HPDE6-E6E7 (cell line): ENCODE results near the gene CYP46A1.

ENCODE experiments used
- DNase-seq: peaks from one replicate; pipeline ENCODE4 v3.0.0; 2011; ENCODE audit warnings: missing footprints; ENCODE audit errors: extremely low spot score

Gene CYP46A1

DNA sequence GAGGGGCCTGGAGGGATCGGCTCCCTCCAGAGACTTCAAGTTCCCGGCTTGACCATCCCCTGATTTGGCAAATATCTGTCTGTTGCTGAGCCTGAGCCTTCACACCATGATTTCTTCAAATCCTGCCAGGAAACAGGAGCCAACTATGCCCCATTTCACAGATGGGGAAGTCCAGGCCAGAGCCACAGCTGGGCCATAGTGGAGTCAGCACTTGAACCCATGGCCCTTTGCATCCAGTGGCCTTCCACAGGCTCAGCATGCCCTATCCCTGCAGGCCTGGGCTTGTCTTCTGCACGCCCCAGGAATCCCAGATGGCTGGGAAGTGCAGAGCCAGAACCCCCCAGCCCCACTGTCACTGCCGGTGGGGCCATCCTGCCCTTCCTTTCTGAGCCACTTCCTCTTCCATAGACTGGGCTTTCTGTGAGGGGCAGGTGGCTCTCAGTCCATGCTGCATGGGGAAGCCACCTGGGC, 44.9 kb downstream of the CYP46A1 start:
- DNase-seq, result no peak

DNA sequence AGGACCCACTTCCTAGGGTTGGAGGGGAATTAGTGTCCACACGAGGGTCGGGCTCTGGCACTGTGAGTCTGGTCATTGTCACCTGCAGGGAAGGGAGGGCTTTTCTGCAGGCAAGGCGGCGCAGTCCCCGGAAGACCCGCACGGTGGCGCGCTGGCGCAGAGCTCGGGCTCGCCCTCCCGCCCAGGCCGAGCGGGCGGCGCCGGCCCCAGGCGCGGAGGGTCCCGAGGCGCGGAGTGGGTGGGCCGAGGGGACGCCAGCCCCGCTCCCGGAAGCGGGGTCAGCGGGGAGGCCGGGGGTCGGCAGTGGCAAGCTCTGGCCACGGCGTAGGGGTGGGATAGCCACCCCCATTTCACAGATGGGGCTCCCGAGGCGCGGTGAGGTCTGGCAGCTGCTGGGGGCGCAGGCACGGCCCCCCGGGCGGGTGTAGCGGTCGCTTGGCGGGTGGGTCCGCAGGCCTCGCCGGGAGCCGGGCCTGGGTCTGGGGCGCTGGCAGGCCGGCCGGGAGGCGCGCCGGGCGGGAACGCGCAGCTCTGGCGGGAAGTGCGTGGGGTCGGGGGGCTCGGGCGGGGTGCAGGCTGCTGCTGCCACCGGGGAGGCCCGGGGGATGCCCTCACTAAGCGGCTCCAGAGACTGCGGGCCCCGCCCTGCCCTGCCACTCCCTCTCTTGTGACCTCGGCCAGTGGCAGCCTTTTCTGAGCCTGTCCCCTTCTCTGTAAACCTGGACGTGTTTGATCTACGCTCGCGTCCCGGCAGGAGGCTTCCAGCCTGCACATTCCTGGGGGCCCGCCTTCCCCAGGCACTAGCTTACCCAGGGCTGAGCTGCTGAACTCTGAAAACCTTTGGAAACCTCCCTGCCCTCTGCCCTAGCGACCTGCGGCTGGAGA, 46.1 kb downstream of the CYP46A1 start:
- no peak for DNase-seq

DNA sequence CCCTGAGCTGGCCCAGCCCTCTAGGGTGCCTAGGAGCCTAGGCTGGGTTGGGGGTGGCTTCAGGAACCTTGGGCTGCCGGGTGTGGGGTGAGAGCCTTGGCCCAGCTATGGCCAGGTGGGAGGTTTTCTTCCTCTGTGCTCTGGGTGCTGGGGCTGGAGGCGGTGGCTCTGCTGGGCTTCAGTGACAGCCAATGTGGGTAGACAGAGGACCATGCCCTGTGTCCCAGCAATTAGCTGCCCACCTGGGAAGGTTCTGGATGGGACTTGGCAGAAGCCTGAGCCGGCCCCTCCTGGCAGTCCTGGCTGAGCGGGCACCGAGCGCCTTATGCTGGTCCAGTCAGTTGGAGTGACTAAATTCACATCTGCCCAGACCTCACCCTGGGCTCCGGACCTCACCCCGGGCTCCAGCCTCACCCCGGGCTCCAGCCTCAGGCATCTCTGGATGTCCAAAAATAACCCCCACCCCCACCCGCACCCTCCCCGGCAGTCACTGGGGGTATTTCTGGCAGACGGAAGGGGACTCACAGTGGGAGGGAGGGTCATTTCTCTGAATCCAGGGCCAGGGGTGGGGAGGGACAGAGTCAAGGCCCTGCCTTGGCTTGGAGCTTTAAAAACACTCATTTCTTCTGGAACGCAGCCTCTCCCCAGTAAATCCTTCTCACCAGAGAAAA, 46.9 kb downstream of the CYP46A1 start:
- DNase-seq, result no peak

DNA sequence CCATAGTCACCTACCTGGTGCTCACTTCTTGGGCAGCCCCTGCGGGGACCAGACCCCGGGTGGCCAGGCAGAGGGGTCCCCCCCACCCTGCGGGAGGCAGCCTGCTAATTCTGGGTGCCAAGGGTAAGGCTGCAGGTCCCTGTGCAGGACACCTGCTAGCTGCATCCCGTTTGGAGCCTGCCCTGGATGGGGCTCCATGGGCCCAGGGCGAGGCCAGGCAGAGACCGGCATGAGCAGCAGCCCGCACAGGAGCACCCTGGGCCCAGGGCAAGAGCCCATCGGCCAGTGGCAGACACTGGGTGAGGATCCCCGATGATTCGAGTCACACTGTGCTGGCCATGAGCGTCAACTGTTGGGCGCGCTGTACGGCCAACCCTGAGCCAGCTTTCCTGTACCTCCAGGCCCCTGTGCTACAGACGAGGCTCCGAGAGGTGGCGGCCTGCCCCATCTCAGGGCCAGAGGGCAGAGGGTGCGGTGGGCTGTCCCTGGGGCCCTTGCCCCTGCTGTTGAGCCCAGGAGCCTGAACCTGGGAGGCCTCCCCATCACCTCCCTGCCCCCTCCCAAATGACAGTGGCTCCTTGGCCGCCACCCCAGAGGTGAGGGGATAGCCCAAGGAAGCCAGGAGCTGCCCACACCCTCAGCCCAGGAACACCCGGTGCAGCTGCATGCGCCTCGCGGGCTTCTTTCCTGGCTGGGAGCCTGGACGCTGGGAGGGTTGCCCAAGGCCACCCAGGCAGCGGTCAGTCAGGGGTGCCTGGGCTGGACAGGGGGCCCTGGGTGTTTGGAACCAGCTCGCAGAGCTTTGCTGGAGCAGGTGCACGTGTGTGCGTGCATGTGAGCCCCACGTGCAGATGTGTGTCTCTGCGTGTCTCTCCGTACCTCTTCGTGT, 47.7 kb downstream of the CYP46A1 start:
- DNase-seq, result no peak

DNA sequence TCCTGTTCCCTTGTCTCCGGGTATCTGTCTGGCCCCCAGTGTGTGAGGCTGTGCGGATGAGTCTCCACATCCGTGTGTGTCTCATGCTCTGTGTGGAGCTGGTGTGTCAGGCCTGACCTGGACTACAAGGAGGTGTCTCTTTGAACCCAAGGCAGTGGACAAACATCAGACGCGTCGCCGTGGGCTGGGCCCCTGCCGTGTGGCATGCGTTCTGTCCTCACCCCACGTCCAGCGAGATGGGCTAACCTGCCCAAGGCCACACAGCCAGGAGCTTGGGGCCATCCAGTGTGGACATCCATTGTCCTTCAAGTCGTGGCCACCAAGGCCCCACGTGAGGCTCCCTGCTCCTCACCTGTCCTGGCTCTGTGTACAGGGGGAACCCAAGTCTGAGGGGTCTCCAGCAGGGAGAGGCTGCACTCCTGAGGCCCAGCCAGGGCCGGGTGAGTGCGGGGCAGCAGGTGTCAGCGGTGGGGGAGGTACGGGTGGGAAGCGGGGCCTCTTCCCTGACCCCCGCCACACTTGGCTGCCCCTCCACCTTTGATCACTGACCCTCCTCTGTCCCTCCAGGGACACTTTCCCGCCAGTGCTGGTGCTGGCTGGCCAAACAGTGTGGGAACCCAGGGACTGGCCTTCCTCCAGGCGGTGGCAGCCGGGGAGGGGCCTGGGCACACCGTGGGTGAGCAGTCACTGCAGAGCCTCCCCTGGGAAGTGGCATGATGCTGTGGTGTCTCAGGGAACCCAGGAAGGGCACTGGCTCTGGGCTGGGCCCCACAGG, 48.5 kb downstream of the CYP46A1 start:
- no peak for DNase-seq

DNA sequence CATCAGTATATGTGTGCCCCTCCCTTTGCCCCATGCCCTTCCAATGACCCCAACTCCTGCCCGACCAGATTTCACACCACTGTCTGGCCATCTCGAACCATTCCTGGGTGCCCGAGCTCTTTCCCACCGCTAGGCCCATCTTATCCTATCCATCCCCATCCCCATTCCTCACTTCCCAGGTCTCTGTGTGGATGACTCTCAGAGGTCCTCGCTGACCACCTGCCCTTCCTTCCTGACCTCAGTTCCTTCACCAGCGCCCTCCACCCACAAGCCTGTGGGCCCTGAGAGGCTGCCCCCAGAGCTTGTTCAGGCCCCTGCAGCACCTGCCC, 49.1 kb downstream of the CYP46A1 start:
- no peak for DNase-seq

DNA sequence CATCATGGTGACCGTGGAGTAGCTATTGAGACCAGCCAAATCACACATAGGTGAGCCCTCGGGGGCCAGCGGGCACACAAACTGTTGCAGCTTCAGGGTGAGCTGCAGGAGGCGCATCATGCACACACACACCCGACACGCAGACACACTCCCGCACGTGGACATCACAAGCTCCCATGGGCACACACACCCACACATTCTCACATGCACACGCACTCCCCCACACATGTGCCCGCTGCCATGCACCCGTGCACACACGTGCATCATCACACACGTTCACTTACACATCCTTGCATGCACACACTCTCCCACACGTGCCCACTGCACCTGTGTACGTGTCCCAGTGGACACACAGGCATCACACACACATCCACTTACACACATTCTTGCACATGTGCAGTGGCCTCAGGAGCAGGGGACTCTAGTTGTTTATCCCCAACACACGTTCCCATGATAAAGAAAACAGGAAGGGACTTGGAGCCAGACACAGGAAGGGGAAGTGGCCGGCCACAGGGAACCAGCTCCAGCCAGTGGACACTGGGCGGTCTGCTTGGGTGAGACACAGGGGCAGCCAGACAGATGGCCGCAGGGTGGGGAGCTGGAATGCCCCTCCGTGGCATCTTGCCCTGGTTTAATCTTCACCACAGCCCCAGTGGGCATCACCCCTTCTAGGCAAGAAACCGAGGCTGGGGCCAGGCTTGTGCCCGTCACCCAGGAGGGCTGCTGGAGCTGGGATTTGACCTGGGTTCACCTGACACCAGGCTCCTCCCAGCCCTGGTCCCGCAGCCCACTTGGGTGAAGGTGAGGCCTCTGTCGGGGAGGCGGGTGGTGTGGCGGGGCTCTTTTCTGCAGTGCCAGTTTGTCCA, 49.7 kb downstream of the CYP46A1 start:
- no peak for DNase-seq

DNA sequence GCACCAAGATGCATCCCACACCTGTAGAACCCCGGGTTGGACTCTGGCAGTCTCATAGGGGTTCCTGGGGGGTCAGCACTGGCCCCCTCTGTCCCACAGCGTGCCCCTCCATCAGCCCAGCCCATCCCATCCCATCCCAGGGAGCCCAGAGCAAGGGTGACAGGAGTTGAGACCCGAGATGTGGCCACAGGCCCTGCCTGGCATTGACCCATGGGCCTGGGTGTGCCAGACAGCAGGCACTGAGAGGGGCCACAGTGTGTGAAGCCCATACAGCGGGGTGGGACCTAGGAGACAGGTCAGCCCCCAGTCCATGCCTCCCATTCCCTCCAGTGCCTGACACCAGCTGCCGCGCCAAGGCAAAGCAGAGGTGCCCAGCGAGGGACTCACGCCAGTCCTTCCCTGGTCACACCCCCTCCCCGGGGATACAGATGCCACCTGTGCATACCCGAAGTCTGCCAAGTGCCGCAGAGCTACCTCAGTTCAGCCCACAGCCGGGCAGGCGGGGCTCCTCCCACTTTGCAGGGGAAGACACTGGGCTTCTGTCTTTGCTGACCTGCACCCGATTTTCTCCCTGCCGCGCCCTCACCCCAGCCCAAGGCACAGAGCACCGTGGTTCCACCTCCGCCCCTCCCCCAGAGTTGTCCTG, 50.4 kb downstream of the CYP46A1 start:
- DNase-seq, result no peak

DNA sequence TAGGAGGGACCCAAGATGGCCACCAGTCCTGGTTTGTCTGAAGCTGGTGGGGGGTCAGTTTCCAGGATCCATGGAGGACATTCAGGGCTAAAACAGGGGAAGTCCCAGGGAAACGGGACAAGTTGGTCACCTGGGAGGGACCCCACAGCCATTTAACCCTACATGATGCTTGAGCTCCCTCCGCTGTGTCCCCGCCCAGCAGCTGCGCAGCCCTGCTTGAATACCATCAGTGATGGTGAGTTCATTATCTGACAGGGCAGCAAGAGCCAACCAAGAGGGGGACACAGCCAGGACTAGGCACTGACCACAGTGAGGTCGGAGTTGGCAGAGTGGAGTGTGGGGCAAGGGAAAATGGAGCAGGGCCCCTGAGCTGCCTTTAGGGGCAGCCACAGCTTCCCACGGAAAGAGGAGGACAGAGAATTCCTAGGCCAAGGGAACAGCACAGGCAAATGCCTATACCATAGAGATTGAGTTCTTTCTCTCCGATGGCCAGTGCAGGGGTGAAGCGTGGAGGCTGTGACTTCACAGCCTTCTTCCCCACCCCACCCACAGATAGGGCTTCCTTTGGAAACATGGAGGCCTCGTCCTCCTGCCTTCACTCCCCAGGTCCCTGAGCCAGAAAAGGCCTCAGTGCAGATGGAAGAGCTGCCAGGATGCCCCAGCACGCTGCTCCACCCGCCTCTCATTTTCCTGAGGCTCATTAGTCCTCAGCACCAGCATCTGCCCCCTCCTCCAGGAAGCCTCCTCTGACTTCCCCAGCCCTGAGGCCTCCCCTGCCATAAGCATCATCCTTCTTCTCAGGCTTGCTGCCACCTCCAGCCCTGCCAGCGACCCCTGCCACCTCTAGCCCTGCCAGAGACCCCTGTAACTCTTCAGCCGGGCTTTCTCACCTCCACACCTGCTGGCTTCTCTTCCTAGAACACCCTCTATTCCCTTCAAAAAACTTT, 51.4 kb downstream of the CYP46A1 start:
- no peak for DNase-seq

DNA sequence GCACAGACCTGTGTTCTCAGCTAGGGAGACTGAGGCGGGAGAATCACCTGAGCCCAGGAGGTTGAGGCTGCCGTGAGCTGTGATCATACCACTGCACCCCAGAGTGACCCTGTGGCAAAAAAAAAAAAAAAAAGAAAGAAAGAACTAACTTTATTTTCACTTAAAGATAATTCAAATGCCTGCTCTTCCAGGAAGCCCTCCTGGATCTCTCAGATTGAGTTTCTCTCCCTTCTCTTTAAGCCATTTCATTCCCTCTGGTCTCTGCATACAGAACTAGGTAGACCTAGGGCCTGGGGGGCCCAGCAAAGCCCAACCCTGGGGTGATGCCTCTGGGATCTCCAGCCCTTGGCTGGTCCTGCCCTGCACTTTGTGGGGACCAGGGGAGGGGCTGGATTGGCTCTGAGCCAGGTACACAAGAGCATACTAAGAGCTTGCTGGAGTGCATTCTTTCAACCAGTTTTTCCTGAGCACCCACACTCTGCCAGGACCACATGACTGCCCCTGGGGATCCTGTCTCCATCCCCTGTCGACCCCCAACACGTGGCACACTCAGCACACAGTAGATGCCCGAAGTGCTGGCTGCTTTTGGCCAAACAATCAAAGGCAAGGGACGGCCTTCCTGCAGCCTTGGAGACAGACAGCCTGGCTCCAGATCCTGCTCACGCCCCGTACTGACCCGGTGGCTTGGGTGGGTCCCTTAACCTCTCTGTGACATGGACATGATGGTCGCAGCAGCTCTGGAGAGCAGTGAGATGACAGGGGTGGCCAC, 52.7 kb downstream of the CYP46A1 start:
- no peak for DNase-seq

DNA sequence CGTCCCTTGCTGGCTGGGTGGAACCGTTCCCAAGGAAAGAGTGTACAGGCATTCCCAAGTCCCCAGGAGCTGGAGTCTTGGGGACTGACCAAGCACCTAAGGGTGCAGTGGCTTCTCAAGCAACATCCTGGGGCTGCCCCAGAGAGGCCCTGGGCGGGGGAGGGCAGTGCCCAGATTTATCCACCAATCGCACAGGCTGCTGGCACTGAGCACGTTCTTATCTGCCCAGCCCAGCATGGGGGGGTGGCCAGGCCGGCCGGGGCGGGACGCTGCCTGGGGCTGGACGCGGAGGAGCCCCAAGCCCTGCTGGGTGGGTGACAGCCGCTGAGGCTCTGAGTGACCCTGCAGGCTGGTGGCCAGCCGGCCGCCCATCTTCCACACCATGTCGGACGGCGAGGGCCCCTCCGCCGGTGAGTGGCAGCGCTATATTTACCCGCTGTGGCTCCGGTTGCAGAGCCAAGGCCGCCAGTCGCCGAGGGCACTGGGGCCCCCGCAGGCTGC, 53.4 kb downstream of the CYP46A1 start:
- DNase-seq, result peak; percentile 74

DNA sequence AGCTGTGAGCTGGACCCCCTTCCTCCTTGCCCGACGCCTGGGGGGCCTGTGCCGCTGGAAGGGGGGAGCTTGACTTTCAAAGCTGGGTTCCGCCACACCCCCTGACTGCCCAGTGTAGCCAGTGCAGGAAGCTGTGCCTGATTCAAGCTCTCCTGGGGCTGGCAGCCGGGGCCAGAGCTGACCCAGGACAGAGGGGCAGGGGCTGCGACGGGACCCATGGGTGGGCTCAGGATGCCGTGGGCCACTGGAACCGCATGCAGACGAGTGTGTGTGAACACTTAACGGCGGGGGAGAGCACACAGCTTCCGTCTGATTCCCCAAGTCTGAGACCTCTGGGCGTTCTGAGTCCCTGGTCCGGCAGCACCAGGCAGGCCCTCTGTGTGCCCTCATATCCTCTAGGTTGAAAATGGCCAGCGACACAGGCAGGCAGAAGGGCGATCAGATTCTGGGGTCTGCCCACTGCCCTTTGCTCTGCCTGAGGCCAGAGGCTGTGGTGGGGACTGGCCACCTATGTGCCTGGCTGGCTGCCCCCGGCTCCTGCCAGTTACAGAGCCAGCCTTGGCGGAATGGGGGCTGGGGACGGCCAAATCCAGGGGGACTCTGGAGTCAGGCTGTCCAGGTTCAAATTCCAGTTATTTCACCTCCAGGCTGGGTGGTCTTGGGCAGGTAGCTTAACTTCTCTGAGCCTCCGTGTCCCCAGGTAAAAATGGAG, 54.0 kb downstream of the CYP46A1 start:
- no peak for DNase-seq

DNA sequence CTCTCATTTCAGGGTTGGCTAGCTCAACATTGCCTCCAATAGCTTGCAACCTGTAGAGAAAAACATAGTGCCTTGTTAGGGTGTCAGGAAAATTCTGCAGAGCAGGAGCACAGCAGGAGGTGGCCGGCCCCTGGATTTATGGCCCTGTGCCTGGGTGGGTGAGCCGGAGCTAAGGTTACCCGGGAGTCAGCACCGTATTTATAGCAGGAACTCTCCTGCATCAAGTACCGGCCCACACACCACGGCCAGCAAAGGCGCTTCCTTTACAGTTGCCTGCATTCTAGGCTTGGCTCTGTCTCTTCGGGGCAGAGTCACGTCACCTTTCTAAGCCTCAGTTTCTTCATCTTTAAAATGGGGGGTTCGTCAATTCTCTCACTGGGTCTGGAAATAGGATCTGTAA, 56.3 kb downstream of the CYP46A1 start:
- DNase-seq, result no peak

DNA sequence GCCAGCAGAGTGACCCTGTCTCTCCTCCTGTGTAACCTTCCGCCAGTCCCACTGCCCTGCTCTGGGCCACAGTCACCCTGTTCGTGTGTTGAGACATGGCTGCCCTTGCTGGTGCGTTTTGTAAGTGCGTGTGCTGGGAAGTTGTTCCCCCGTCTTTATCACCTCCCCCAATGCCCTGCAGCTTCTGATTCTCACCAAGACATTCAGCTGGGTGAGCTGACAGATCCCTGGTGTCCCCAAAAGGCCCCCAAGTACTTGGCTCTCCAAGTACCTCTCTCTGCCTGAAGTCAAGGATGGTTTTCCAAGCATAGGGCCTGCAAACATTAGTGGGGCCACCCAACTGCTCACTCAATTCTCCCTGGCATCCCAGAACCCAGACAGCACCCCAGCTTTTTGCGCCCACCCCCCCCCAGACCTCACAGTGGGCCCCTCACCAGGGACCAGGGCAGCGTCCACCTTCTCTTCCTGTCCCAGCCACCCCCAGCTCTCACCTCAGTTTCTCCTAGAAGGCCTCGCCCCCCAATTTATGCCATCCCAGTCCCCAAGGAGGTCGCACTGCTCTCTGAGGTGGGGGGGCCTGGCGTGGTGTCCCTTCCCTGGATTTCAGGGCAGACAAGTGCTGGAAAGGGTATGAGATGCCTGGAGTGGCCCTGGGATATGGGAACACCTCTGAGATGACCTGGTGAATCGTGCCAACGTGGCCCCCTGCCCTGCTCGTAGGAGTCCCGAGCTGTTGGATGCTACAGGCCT, 57.3 kb downstream of the CYP46A1 start:
- no peak for DNase-seq

DNA sequence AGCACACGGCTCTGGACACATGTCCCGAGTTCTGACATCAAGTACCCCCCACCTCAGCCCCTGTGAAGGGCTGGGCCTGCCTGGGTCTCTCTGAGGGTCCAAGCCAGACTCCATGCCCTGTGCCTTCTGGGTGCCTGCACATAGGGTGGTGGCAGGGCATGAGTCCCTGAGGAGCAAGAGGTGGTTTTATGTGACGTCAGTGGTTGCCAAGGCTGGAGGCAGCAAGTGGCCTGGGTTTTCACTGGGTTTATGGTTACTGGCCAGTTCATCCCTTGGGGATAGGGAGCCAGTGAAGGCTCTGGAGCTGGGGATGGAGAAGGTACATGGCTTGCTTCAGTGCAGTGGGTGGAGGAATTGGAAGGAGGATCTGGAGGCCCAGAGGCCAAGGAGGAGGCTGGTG, 58.0 kb downstream of the CYP46A1 start:
- no peak for DNase-seq
